GM12878 (cell line): ENCODE results near the gene MAGI2. TPM values are rescaled to one million over a fixed set of nuclear protein-coding genes. Genes with fewer than 3 reads are reported as not detected.

Experiments used
- ATAC-seq: fragments of 200-7000 bp; cut with Tn5 transposase; 3 replicates; pipeline ENCODE4 v1.9.1; 2020; ENCODE audit warnings: mild to moderate bottlenecking, moderate library complexity
- BruUV-seq: library from RNA; stranded (reverse); fragments of 400-500 nt; replicated peaks from 2 replicates; lab custom pipeline; 2021; lab: Mats Ljungman, UMichigan
- CTCF ChIA-PET: fragments of 300-600 bp; sonication (Branson Sonifier 250); formaldehyde crosslinking; extraction: SDS; loops from one replicate; lab custom pipeline; 2021; ENCODE audit warnings: inconsistent platforms; lab: Yijun Ruan, JAX
- POLR2A ChIA-PET: fragments of 350-600 bp; formaldehyde crosslinking; extraction: SDS; loops from one replicate; lab custom pipeline; 2021; ENCODE audit warnings: inconsistent platforms; lab: Charles Lee
- RAD21 ChIA-PET: fragments of 300-600 bp; sonication (Branson Sonifier 250); formaldehyde crosslinking; loops from one replicate; lab custom pipeline; 2023; ENCODE audit warnings: antibody characterized with exemption; ENCODE audit not compliant: unreplicated experiment; lab: Charles Lee
- SMC1A ChIA-PET: fragments of 300-600 bp; sonication (Branson Sonifier 250); formaldehyde crosslinking; loops from one replicate; lab custom pipeline; 2023; ENCODE audit not compliant: unreplicated experiment, uncharacterized antibody; lab: Charles Lee
- DNase-seq: peaks from one replicate; pipeline ENCODE4 v3.0.0-alpha.2; 2011; ENCODE audit warnings: low read depth, low spot score
- FAIRE-seq: peaks from 3 replicates; lab custom pipeline; 2011; peaks lifted over from hg19 to GRCh38; lab: Jason Lieb, UNC
- H2AFZ ChIP-seq: 2 replicates; pipeline ENCODE4 v1.6.0; 2011; ENCODE audit warnings: low read depth, low read length, control low read depth; ENCODE audit not compliant: control insufficient read depth
- H3K27ac ChIP-seq: 2 replicates; pipeline ENCODE4 v1.5.1; 2011; ENCODE audit warnings: control low read depth; ENCODE audit not compliant: control insufficient read depth, insufficient read depth
- H3K27me3 ChIP-seq, 2 experiments: replicated peaks in 1 of 2; 2 replicates each; pipeline versions ENCODE4 v1.6.0 to v1.6.1; 2011; ENCODE audit warnings: low read length in 1 of 2; ENCODE audit not compliant: control insufficient read depth in 2 of 2, insufficient read depth in 2 of 2
- H3K36me3 ChIP-seq, 2 experiments: 2 replicates each; pipeline ENCODE4 v1.5.1; 2011; ENCODE audit warnings: low read length in 1 of 2; ENCODE audit not compliant: control insufficient read depth in 2 of 2, insufficient read depth in 2 of 2
- H3K4me1 ChIP-seq: 2 replicates; pipeline ENCODE4 v1.6.1; 2011; ENCODE audit warnings: mild to moderate bottlenecking, low read length, moderate library complexity, mixed read lengths; ENCODE audit not compliant: control insufficient read depth, insufficient read depth
- H3K4me2 ChIP-seq: 2 replicates; pipeline ENCODE4 v1.6.0; 2011; ENCODE audit warnings: control low read depth; ENCODE audit not compliant: control insufficient read depth, insufficient read depth
- H3K4me3 ChIP-seq: fragments of 200-600 bp; sonication (generic); 2 replicates; pipeline ENCODE4 v1.5.1; 2016
- H3K79me2 ChIP-seq: 2 replicates; pipeline ENCODE4 v1.6.0; 2011; ENCODE audit warnings: low read length; ENCODE audit not compliant: control insufficient read depth, insufficient read depth
- H3K9ac ChIP-seq: 2 replicates; pipeline ENCODE4 v1.8.0; 2011; ENCODE audit warnings: low read length, control low read depth, mixed read lengths; ENCODE audit not compliant: control insufficient read depth, insufficient read depth
- H3K9me3 ChIP-seq: replicated peaks from 3 replicates; pipeline ENCODE4 v1.5.1; 2011; ENCODE audit warnings: mild to moderate bottlenecking, low read length; ENCODE audit not compliant: control insufficient read depth, insufficient read depth
- H4K20me1 ChIP-seq: 2 replicates; pipeline ENCODE4 v1.6.0; 2011; ENCODE audit not compliant: control insufficient read depth, insufficient read depth
- E2F4 ChIP-seq: IDR thresholded peaks from 2 replicates; pipeline ENCODE4 v1.6.1; 2012; ENCODE audit warnings: low read depth, low read length, improper control_type of control experiment
- EGR1 ChIP-seq, 2 experiments: IDR thresholded peaks; 1 replicate in 1 of 2; 2 replicates in 1 of 2; pipeline ENCODE4 v1.6.1; 2011 to 2012; ENCODE audit warnings: low read depth in 2 of 2, low read length in 2 of 2, borderline replicate concordance in 1 of 2, mild to moderate bottlenecking in 1 of 2, moderate library complexity in 1 of 2
- ESRRA ChIP-seq: IDR thresholded peaks from 2 replicates; pipeline ENCODE4 v1.6.1; 2012; ENCODE audit warnings: mild to moderate bottlenecking, low read length, improper control_type of control experiment
- ETV6 ChIP-seq, 2 experiments: fragments of 450-650 bp in 1 of 2; IDR thresholded peaks in 1 of 2; conservative IDR thresholded peaks in 1 of 2; 2 replicates each; pipeline ENCODE4 v1.6.1; 2014; ENCODE audit warnings: antibody characterized with exemption in 1 of 2, borderline replicate concordance in 1 of 2, low read depth in 1 of 2, mild to moderate bottlenecking in 1 of 2, moderate library complexity in 1 of 2
- EZH2 ChIP-seq: IDR thresholded peaks from 2 replicates; pipeline ENCODE4 v1.6.1; 2012; ENCODE audit warnings: low read depth, mild to moderate bottlenecking, control low read depth, inconsistent platforms, low read length, borderline replicate concordance; ENCODE audit not compliant: control insufficient read depth
- JUND ChIP-seq: IDR thresholded peaks from 2 replicates; pipeline ENCODE4 v1.6.1; 2012; ENCODE audit warnings: low read depth, mild to moderate bottlenecking, low read length, improper control_type of control experiment, moderate library complexity
- SREBF1 ChIP-seq: IDR thresholded peaks from 2 replicates; pipeline ENCODE4 v1.6.1; 2012; ENCODE audit warnings: mild to moderate bottlenecking, low read length
- TCF7 ChIP-seq: IDR thresholded peaks from 2 replicates; pipeline ENCODE4 v1.6.1; 2014; ENCODE audit warnings: antibody characterized with exemption, borderline replicate concordance
- ZBTB40 ChIP-seq: fragments of 450-650 bp; IDR thresholded peaks from 2 replicates; pipeline ENCODE4 v1.6.1; 2016; ENCODE audit warnings: mild to moderate bottlenecking, moderate library complexity, borderline replicate concordance
- ZNF384 ChIP-seq: IDR thresholded peaks from 2 replicates; pipeline ENCODE4 v1.6.1; 2012; ENCODE audit warnings: low read depth, mild to moderate bottlenecking, low read length, improper control_type of control experiment, borderline replicate concordance
- WGBS: methylation state at CpG from one replicate; pipeline ENCODE4 v1.1.6; 2016; ENCODE audit warnings: low lambda C conversion rate; ENCODE audit not compliant: insufficient replicate concordance, insufficient coverage; ENCODE audit errors: missing lambda C conversion rate; 5-methylcytosine and 5-hydroxymethylcytosine counted together
- in situ Hi-C: fragments of 300-500 bp; cut with MboI; formaldehyde crosslinking; loops from 9 replicates; pipeline ENCODE4 v1.14.3; 2018; ENCODE audit warnings: mixed read lengths
- intact Hi-C: fragments of 100-400 bp; cut with micrococcal nuclease; formaldehyde crosslinking; loops from one replicate; pipeline ENCODE4 v1.14.2; 2022; ENCODE audit not compliant: unreplicated experiment
- polyA plus RNA-seq, 11 experiments: library from polyadenylated mRNA; depleted of rRNA in 4 of 11; unstranded in 6 of 11; stranded (reverse) in 5 of 11; fragments of >200 nt; fragmentation: Nextera tagmentation in 4 of 11; fragmentation: Illumina TruSeq in 1 of 11; extraction: Ambion mirVana in 4 of 11; extraction: Trizol in 1 of 11; gene quantifications; 1 replicate in 1 of 11; 2 replicates in 10 of 11; pipeline versions ENCODE4 v1.2.1 to v1.2.3, GENCODE V29; 2011 to 2016; ENCODE audit warnings: inconsistent platforms in 2 of 11, missing spikeins in 2 of 11, low read depth in 1 of 11
- total RNA-seq, 4 experiments: library from RNA; depleted of rRNA in 3 of 4; stranded (reverse); fragments of >200 nt in 3 of 4; fragmentation: Illumina TruSeq in 1 of 4; extraction: Trizol in 1 of 4; gene quantifications; 2 replicates each; pipeline versions ENCODE4 v1.2.1 to v1.2.3, GENCODE V29; 2013 to 2021

Gene MAGI2
- total and polyA plus RNA-seq, 10 of the 15 experiments (the other 5 are each of a cell fraction or from before 2014, with no cell fraction given): 0.01 to 0.31 (median 0.05) TPM; not detected in 2

GRCh38 chr7:79332091-79332490 is 121.4 kb downstream of the MAGI2 start:
- WGBS: 30% methylated on average over 2 of the region's 2 CpGs
- intact Hi-C loops: no loop called here
- ChIA-PET CTCF (no interaction called here), SMC1A (no interaction called here), POLR2A (no interaction called here), RAD21 (no interaction called here)
- TF ChIP-seq ESRRA (no peak), ZNF384 (no peak), TCF7 (no peak), JUND (no peak), ETV6 (conservative IDR thresholded peaks at IDR 0.05 in 1 of 2, IDR thresholded peaks at IDR 0.05 in 1 of 2; ENCODE audit: borderline replicate concordance in 1 of 2, low read depth in 1 of 2) (no peak), EGR1 (IDR thresholded peaks at IDR 0.05; ENCODE audit: borderline replicate concordance in 1 of 2, low read depth in 2 of 2, low read length in 2 of 2) (no peak)
- Histone ChIP-seq H3K4me3 (no peak overlapping the region), H3K36me3 (no peaks in the 10 kb centered on the region), H3K9ac (no peak overlapping the region), H3K79me2 (no peaks in the 10 kb centered on the region), H2AFZ (no peak overlapping the region), H3K4me2 (no peak overlapping the region), H3K27me3 (no peaks in the 10 kb centered on the region), H3K27ac (no peak overlapping the region), H3K9me3 (no peaks in the 10 kb centered on the region), H4K20me1 (no peaks in the 10 kb centered on the region), H3K4me1 (no peaks in the 10 kb centered on the region)
- ATAC-seq (no peak), FAIRE-seq (no peak), DNase-seq (no peak)
- no TSS peak for BruUV-seq
- in situ Hi-C loops: no loop called here

- Histone ChIP-seq H3K4me1 (no peaks in the 10 kb centered on the region), H3K27ac (no peak overlapping the region), H3K36me3 (no peaks in the 10 kb centered on the region), H3K4me3 (no peak overlapping the region), H3K4me2 (no peak overlapping the region), H3K27me3 (no peaks in the 10 kb centered on the region), H3K9ac (no peak overlapping the region), H3K9me3 (no peaks in the 10 kb centered on the region), H4K20me1 (no peaks in the 10 kb centered on the region), H2AFZ (no peak overlapping the region), H3K79me2 (no peaks in the 10 kb centered on the region)
- FAIRE-seq: no peak
- WGBS: 14% methylated on average over 4 of the region's 4 CpGs
- SMC1A ChIA-PET: no interaction called here
- RAD21 ChIA-PET: no interaction called here
- BruUV-seq: no TSS peak
- no peak for ATAC-seq
- in situ Hi-C loops (no loop called here), intact Hi-C loops (no loop called here)
- POLR2A ChIA-PET: no interaction called here
- no peak for DNase-seq
- CTCF ChIA-PET: no interaction called here
- TF ChIP-seq E2F4 (no peak), EZH2 (no peak), SREBF1 (no peak), ZBTB40 (no peak)
Observed at GRCh38 chr7:79329464-79329863, 124.0 kb downstream of the MAGI2 start.
